Endothelial cell of umbilical vein (primary cell): ENCODE results near the gene PKDREJ. TPM values are rescaled to one million over a fixed set of nuclear protein-coding genes. Genes with fewer than 3 reads are reported as not detected.

Source experiments
- BruUV-seq: library from RNA; stranded (reverse); fragments of 400-500 nt; replicated peaks from 2 replicates; lab custom pipeline; 2021; lab: Mats Ljungman, UMichigan
- CTCF ChIA-PET: fragments of 300-600, 350-600 bp; sonication (Branson Sonifier 250); formaldehyde crosslinking; loops from one replicate; lab custom pipeline; 2021; ENCODE audit warnings: antibody characterized with exemption, inconsistent platforms; lab: Charles Lee
- POLR2A ChIA-PET: fragments of 300-600, 350-600 bp; sonication (Branson Sonifier 250); formaldehyde crosslinking; loops from one replicate; lab custom pipeline; 2021; ENCODE audit warnings: antibody characterized with exemption, inconsistent platforms; lab: Charles Lee
- DNase-seq: peaks from one replicate; pipeline ENCODE4 v3.0.0-alpha.2; 2011; ENCODE audit warnings: low read depth, low spot score
- FAIRE-seq: peaks from 2 replicates; lab custom pipeline; 2011; peaks lifted over from hg19 to GRCh38; lab: Jason Lieb, UNC
- H2AFZ ChIP-seq: 2 replicates; pipeline ENCODE4 v1.6.0; 2012; ENCODE audit warnings: low read depth, low read length, control low read depth, inconsistent platforms
- H3K27ac ChIP-seq: 2 replicates; pipeline ENCODE4 v1.5.1; 2011; ENCODE audit warnings: low read depth, mild to moderate bottlenecking, control low read depth, low read length, moderate library complexity; ENCODE audit not compliant: insufficient read depth
- H3K27me3 ChIP-seq, 2 experiments: 2 replicates each; pipeline versions ENCODE4 v1.6.0 to v1.6.1; 2011; ENCODE audit warnings: low read length in 2 of 2, mixed read lengths in 1 of 2; ENCODE audit not compliant: control insufficient read depth in 2 of 2, insufficient read depth in 2 of 2
- H3K36me3 ChIP-seq, 2 experiments: 2 replicates in 1 of 2; 3 replicates in 1 of 2; pipeline ENCODE4 v1.5.1; 2011; ENCODE audit warnings: low read length in 2 of 2, mild to moderate bottlenecking in 1 of 2, moderate library complexity in 1 of 2; ENCODE audit not compliant: control insufficient read depth in 2 of 2, insufficient read depth in 2 of 2; ENCODE audit errors: extremely low read depth in 1 of 2
- H3K4me1 ChIP-seq: 3 replicates; pipeline ENCODE4 v1.5.1; 2011; ENCODE audit warnings: mild to moderate bottlenecking, low read length; ENCODE audit not compliant: control insufficient read depth, insufficient read depth; ENCODE audit errors: extremely low read depth
- H3K4me2 ChIP-seq: 2 replicates; pipeline ENCODE4 v1.6.1; 2011; ENCODE audit warnings: low read length, control low read depth, mixed read lengths; ENCODE audit not compliant: insufficient read depth
- H3K4me3 ChIP-seq, 3 experiments: fragments of 200-600 bp in 1 of 3; sonication (generic), shearing (Covaris generic) in 1 of 3; replicated peaks in 1 of 3; 2 replicates each; pipeline ENCODE4 v1.5.1; 2011 to 2016; ENCODE audit warnings: control low read depth in 3 of 3, low read length in 3 of 3, mild to moderate bottlenecking in 2 of 3, inconsistent platforms in 1 of 3, low read depth in 1 of 3, moderate library complexity in 1 of 3; ENCODE audit not compliant: insufficient read depth in 1 of 3
- H3K79me2 ChIP-seq: 2 replicates; pipeline ENCODE4 v1.6.0; 2012; ENCODE audit warnings: low read length, inconsistent platforms; ENCODE audit not compliant: control insufficient read depth, insufficient read depth
- H3K9ac ChIP-seq: replicated peaks from 2 replicates; pipeline ENCODE3; 2011; ENCODE audit warnings: low read length, control low read depth; ENCODE audit not compliant: insufficient read depth; ENCODE audit errors: extremely low read depth
- H3K9me1 ChIP-seq: replicated peaks from 3 replicates; pipeline ENCODE4 v1.6.0; 2011; ENCODE audit warnings: mild to moderate bottlenecking, low read length; ENCODE audit not compliant: control insufficient read depth, insufficient read depth; ENCODE audit errors: extremely low read depth
- H3K9me3 ChIP-seq: replicated peaks from 2 replicates; pipeline ENCODE4 v1.5.1; 2012; ENCODE audit warnings: low read length, inconsistent platforms; ENCODE audit not compliant: control insufficient read depth, insufficient read depth
- H4K20me1 ChIP-seq: replicated peaks from 2 replicates; pipeline ENCODE3; 2011; ENCODE audit warnings: mild to moderate bottlenecking, low read length; ENCODE audit not compliant: control insufficient read depth, insufficient read depth; ENCODE audit errors: extremely low read depth
- EZH2 ChIP-seq: IDR thresholded peaks from 2 replicates; pipeline ENCODE4 v1.6.1; 2012; ENCODE audit warnings: borderline replicate concordance, low read depth, mild to moderate bottlenecking, moderate library complexity, low read length, inconsistent platforms; ENCODE audit not compliant: severe bottlenecking
- FOS ChIP-seq: IDR thresholded peaks from 2 replicates; pipeline ENCODE4 v1.6.1; 2011; ENCODE audit warnings: mild to moderate bottlenecking, low read length, moderate library complexity, borderline replicate concordance; ENCODE audit not compliant: insufficient read depth
- GATA2 ChIP-seq: IDR thresholded peaks from 2 replicates; pipeline ENCODE4 v1.7.0; 2011; ENCODE audit warnings: low read depth, mild to moderate bottlenecking, moderate library complexity, mixed read lengths, low read length; ENCODE audit not compliant: insufficient read length, insufficient read depth
- JUN ChIP-seq: IDR thresholded peaks from 2 replicates; pipeline ENCODE4 v1.6.1; 2011; ENCODE audit warnings: borderline replicate concordance, low read depth; ENCODE audit not compliant: insufficient read length, insufficient read depth
- MYC ChIP-seq: IDR thresholded peaks from one replicate; pipeline ENCODE4 v1.6.1; 2011; ENCODE audit warnings: mild to moderate bottlenecking, low read depth, low read length
- POLR2A ChIP-seq: IDR thresholded peaks from 2 replicates; pipeline ENCODE4 v1.6.1; 2012; ENCODE audit warnings: low read depth, mild to moderate bottlenecking, control low read depth, low read length
- POLR2AphosphoS5 ChIP-seq: IDR thresholded peaks from 2 replicates; pipeline ENCODE4 v1.6.1; 2012; ENCODE audit warnings: low read depth, mild to moderate bottlenecking, control low read depth, low read length, moderate library complexity; ENCODE audit not compliant: insufficient read depth
- dilution Hi-C: fragments of 300-500 bp; cut with MboI; formaldehyde crosslinking; loops from one replicate; pipeline ENCODE4 v1.15.0; 2019; ENCODE audit warnings: low sequenced_read_pairs; ENCODE audit not compliant: extremely low pct_ligation_motif_present
- intact Hi-C: fragments of 100-400 bp; cut with micrococcal nuclease; formaldehyde crosslinking; loops from one replicate; pipeline ENCODE4 v1.10.0; 2022
- polyA plus RNA-seq, 4 experiments: library from polyadenylated mRNA; depleted of rRNA in 3 of 4; stranded (reverse) in 3 of 4; unstranded in 1 of 4; fragments of >200 nt; gene quantifications; 2 replicates each; pipeline versions ENCODE4 v1.2.1 to v1.2.3, GENCODE V29; 2011 to 2012; ENCODE audit warnings: missing spikeins in 1 of 4
- total RNA-seq: library from RNA; stranded (reverse); gene quantifications from 2 replicates; pipeline ENCODE4 v1.2.3, GENCODE V29; 2021
- TF ChIP-seq, protein P1 (sequence below): IDR thresholded peaks from 2 replicates; pipeline ENCODE4 v1.6.1; 2011; ENCODE audit not compliant: insufficient read depth, insufficient read length
- TF ChIP-seq, protein P2 (sequence below), 2 donors: IDR thresholded peaks; 1 replicate in 1 of 2; 2 replicates in 1 of 2; pipeline ENCODE4 v1.5.1; 2011; ENCODE audit warnings: low read length in 2 of 2, mild to moderate bottlenecking in 2 of 2, moderate library complexity in 2 of 2, control low read depth in 1 of 2, inconsistent platforms in 1 of 2, low read depth in 1 of 2; ENCODE audit not compliant: insufficient read depth in 1 of 2; ENCODE audit errors: extremely low read depth in 1 of 2

PKDREJ gene
- total and polyA plus RNA-seq, 2 donors (not counting 3 experiments of a cell fraction or from before 2014, with no cell fraction given) = not detected

DNA sequence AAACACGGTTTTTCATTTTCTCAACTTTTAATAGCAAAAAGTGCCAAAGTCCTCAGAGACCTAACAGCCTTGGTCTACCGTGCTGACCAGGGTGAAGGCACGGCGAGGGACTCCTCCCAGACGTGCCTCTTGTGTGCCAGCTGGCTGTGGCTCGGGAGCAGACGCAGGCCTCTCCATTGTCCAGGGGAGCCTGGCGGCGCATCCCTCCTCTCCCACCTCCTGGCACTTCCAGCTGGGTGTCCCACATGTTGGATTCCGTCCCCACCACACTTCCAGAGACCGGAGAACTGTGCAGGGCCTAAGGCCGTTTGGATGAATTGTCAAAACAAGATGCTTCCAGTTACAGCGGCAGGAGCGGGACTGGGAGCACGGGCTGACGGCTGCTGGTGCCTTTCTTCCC lies 24.6 kb downstream of the PKDREJ start:
- H4K20me1 ChIP-seq = no peaks in the 10 kb centered on the region
- DNase-seq (no peak), FAIRE-seq (no peak)
- H3K27me3 ChIP-seq = no peaks in the 10 kb centered on the region
- no peak overlapping the region for H3K27ac ChIP-seq
- H3K36me3 ChIP-seq = no peaks in the 10 kb centered on the region
- ChIA-PET CTCF (no interaction called here), POLR2A (no interaction called here)
- H2AFZ ChIP-seq = no peak overlapping the region
- H3K79me2 ChIP-seq = no peaks in the 10 kb centered on the region
- H3K9ac ChIP-seq = no peak overlapping the region
- H3K9me1 ChIP-seq = no peaks in the 10 kb centered on the region
- BruUV-seq = no TSS peak
- H3K9me3 ChIP-seq = no peaks in the 10 kb centered on the region
- H3K4me3 ChIP-seq = no peak overlapping the region
- dilution Hi-C loops = no loop called here
- intact Hi-C loops = no loop called here
- no peaks in the 10 kb centered on the region for H3K4me1 ChIP-seq
- H3K4me2 ChIP-seq = no peak overlapping the region
- TF ChIP-seq FOS (no peak), GATA2 (no peak), POLR2A (no peak), EZH2 (no peak), POLR2AphosphoS5 (no peak), MYC (no peak), JUN (no peak)
- TF ChIP-seq, protein P1, sequence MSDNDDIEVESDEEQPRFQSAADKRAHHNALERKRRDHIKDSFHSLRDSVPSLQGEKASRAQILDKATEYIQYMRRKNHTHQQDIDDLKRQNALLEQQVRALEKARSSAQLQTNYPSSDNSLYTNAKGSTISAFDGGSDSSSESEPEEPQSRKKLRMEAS = no peak
- TF ChIP-seq, protein P2, sequence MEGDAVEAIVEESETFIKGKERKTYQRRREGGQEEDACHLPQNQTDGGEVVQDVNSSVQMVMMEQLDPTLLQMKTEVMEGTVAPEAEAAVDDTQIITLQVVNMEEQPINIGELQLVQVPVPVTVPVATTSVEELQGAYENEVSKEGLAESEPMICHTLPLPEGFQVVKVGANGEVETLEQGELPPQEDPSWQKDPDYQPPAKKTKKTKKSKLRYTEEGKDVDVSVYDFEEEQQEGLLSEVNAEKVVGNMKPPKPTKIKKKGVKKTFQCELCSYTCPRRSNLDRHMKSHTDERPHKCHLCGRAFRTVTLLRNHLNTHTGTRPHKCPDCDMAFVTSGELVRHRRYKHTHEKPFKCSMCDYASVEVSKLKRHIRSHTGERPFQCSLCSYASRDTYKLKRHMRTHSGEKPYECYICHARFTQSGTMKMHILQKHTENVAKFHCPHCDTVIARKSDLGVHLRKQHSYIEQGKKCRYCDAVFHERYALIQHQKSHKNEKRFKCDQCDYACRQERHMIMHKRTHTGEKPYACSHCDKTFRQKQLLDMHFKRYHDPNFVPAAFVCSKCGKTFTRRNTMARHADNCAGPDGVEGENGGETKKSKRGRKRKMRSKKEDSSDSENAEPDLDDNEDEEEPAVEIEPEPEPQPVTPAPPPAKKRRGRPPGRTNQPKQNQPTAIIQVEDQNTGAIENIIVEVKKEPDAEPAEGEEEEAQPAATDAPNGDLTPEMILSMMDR (IDR thresholded peaks at IDR 0.05; ENCODE audit: extremely low read depth in 1 of 2, insufficient read depth in 1 of 2, low read depth in 1 of 2, low read length in 2 of 2) = no peak
